GM19351 (cell line): ENCODE data around the gene FAM221A.
"Not testable (repeated sequence)": the region's sequence is repeated elsewhere in the genome, so short reads cannot be mapped to it uniquely, and the experiment has no call there.

ENCODE experiments used
- ATAC-seq: cut with Tn5 transposase; IDR thresholded peaks from one replicate; pipeline ENCODE4 v1.9.1; 2021; ENCODE audit warnings: mild to moderate bottlenecking, moderate library complexity; ENCODE audit not compliant: unreplicated experiment

FAM221A gene, protein sequence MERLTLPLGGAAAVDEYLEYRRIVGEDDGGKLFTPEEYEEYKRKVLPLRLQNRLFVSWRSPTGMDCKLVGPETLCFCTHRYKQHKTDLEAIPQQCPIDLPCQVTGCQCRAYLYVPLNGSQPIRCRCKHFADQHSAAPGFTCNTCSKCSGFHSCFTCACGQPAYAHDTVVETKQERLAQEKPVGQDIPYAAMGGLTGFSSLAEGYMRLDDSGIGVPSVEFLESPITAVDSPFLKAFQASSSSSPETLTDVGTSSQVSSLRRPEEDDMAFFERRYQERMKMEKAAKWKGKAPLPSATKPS

DNA sequence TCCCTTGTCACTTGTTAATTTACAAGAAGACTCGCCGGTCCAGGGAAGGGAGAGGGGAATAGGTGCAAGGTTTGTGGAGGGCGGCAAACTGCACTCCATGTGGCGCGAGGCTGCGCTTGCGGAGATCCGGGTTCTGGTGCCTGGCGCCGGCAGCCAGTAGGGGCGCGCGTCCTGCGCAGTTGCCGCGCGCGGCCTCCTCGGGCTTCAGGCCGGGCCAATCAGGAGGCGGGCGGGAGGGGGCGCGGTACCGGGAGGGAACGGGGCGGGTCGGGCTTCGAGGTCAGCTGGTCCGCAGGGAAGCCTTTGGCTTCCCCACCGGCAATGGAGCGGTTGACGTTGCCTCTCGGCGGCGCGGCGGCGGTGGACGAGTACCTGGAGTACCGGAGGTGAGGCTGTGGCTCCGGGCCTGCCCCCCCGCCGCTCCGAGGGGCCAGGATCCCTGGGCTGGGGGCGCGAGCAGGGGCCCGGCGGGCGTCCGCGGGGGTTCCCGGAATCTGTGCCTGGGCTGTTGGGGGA, at the start of gene FAM221A:
TSS of gene FAM221A (plus strand) at position 302 of the 516 bp plus-strand sequence. CDS start at position 322, 20 bp downstream.
- peak; percentile 98 for ATAC-seq

GRCh38 chr7:23633417-23633816, 46.6 kb upstream of the FAM221A start:
- ATAC-seq, result no peak

GRCh38 chr7:23645822-23646221, 34.2 kb upstream of the FAM221A start:
- no peak for ATAC-seq

GRCh38 chr7:23653942-23654341, 26.1 kb upstream of the FAM221A start:
- ATAC-seq, result no peak

GRCh38 chr7:23654508-23654907, 25.5 kb upstream of the FAM221A start:
- no peak for ATAC-seq

DNA sequence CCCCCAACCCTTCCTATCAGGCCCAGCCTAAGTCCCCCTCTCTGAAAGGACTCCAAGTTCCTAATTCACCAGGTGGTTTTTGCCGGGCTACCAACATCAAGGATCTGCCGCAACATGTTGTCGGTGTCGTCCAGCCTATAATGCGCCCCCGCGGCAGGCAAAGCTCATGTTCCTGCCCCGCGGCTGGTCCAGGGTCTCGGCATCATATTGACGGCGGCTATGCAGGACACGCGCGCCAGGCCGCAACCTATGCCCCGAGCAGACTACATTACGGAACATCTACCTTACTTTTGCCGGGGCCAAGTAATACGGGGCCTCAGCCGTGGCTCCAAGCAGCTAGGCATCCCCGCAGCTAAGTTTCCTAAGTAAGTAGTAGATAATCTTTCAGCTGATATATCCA, 24.6 kb upstream of the FAM221A start:
- ATAC-seq, result no peak

DNA sequence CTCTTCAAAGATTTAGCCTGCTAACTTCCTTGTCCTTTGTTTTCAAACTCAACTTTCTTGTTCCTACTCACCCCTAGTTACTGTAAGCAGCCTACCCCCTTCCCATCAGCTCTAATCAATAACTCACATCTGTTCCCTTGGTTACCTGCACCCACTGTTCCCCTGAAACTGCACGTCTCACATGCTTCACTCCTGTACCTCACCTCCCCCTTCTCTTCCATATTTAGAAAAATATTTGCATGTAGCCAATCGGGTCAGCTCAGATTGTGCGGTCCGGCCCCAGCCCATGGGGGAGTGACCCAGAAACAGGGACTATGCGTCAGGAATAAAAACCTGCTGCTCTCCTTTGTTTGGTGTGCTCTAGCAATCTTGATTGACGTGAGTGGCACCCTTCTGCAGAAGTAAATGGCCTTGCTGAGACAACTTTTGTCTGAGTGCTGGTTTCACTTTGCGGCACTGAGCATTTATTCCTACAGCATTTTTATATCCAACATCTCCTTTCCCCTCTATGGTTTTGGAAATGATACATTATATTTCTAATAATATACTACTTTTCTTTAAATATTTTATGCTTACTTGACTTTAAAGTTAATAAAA, 21.1 kb upstream of the FAM221A start:
- no peak for ATAC-seq

- no peak for ATAC-seq
Measured at GRCh38 chr7:23661385-23661784, 18.6 kb upstream of the FAM221A start.

DNA sequence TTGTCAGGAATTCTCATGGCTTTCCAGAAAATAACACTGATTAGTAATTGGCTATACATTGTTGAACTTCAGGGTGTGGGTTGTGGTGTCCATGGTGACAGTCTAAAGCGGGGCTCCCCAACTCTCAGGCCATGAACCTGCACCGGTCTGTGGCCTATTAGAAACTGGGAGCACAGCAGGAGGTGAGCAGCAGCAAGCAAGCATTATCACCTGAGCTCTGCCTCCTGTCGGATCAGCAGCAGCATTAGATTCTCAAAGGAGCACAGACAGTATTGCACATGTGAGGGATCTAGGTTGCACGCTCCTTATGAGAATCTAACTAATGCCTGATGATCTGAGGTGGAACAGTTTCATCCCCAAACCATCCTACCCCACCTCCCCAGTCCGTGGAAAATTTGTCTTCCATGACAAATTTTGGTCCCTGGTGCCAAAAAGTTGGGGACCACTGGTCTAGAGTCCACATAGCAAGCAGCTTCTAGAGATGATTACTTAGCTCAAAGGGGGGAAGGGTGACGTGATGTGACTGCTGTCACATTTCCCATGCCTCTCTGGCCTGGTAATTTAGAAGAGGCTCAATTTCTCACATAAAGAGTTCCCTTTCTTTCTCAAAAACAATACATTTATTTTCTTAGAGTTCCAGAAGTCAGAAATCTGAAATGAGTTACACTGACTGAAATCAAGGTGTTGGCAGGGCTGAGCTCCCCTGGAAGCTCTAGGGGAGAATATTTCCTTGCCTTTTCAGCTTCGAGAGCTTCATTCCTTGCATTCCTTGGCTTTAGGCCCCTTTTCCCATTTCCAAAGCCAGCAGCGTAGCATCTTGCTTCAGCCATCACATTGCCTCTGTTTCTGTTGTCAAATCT, 17.6 kb upstream of the FAM221A start:
- no peak for ATAC-seq

GRCh38 chr7:23662984-23663313, 17.1 kb upstream of the FAM221A start:
- ATAC-seq, result no peak

- no peak for ATAC-seq
Measured at GRCh38 chr7:23664122-23664521, 15.9 kb upstream of the FAM221A start.

DNA sequence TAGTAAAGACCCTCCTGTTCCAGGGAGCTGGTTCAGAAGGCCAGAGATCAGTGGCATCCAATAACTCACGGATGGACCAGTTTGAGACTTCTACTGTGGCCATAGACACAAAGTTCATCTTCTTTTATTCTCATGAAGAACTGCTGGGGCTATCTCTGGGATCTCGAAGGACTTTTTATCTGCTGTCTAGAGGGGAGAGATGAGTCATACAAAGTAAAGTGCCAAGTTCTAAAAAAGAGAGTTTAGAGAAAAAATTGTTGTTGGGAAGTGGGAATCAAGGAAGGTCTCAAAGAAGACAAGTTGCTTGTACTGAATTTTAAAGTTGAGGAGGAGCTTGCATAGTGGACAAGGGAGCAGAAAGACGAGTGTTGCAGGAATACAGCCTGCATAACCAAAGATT, 8.0 kb upstream of the FAM221A start:
- no peak for ATAC-seq

DNA sequence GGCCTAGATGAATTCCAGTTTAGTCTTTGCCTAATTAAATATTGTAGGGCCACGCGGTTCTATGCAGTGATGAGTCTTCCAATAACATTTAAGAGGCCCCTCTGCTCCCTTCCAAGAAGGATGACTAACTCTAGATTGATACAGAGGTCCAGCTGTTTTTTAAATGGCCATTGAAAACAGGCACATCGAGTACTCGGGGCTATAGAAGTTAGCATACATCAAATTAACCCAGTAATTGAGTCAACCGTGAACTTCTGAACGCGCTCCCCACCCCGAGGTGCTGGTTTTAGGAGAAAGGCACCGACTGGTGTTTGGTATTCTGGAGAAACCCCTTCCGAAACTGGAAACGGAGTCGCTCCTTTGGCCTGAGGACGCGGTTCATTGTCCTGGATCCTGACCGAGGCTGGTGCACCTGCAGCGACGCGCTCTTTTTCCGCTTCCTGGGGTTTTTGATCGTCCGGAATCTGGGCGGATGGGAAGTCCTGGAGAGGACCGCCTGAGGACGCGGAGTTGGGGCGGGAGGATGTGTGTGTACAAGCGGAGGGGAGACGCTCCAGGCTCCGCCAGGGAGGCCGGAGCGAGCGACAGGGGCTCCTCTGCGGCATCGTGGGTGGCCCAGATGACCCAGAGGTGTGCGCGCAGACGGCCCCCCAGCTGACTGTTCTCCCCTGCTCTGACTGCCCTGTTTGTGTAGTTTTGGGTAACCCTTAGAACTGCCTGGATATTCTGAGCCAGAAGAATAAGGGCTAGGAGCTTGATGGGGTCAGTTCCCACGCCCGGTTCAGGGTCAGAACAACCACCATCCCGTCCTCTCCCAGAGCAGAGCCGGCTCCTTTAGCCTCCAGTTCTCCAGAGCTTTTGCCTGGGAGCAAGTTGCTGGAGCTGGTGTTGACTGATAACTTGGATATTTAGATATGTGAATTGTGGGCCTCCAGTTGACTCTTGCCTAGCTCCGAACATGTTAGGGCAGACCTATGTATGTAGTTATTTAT, 711 bp downstream of the FAM221A start:
- no peak for ATAC-seq

DNA sequence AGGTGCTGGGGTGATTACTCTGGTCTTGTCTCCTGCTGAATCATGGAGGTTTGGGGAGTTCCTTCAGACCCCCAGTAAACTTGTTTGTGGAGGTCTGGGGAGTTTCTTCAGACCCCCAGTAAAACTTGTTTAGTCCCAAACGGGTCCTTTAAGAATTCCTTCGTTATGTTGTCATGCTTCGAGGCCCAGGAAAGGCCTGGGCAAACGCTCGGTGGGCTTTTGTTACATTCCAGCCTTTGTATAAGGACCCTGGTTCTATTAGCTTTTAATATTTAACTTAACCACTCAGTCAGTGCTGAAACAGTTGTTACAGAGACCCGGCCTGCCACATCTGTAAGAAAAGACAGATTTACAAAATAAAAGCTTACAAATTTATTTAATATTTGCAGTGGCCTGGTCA, 4.0 kb downstream of the FAM221A start:
- not testable (repeated sequence) for ATAC-seq

DNA sequence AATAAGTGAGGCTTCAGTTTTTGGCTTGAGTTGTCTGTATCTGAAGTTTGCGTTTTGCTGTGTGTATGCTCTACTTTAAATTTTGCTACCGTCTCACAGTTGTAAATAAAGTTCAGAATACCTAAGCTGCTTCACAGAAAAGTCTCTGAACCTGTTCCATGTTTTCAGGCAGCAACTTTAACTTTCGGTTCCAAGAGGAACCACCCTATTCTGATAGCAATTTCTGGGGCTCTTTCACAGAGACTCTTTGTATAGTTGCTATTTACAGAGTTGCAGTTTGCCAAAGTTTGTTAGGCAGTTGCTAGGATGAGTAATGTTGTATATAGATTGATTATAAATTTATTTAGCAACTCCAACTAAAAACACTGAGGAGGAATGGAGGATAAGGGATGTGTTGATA, 5.7 kb downstream of the FAM221A start:
- no peak for ATAC-seq

- ATAC-seq, result no peak
Measured at GRCh38 chr7:23687011-23687410, 7.0 kb downstream of the FAM221A start.

DNA sequence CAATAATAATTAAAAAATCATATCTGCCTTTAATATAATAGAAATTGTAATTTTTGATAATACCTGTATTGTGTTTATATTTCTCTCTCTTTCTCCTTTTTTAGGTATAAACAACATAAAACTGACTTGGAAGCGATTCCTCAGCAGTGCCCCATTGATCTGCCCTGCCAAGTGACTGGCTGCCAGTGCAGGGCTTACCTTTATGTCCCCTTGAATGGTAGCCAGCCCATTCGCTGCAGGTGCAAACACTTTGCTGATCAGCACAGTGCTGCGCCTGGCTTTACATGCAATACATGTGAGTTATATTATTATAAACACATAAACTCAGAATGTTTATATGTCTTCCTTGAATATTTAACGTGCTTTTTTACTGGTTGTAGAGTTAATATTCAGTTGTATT, 9.2 kb downstream of the FAM221A start:
- ATAC-seq, result no peak

DNA sequence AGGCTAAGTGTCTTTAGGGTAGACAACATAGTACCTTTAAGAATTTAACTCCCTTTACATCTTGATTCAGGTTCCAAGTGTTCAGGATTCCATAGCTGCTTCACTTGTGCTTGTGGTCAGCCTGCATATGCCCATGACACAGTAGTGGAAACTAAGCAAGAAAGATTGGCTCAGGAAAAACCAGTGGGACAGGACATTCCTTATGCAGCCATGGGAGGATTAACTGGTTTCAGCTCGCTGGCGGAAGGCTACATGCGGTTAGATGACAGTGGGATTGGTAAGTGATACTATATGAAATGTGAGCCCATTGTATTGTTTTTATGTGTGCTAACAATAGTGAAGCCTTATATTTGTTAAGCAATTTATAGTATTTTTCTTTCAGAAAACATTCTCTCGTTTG, 11.3 kb downstream of the FAM221A start:
- ATAC-seq, result no peak

GRCh38 chr7:23693224-23693623, 13.2 kb downstream of the FAM221A start:
- ATAC-seq, result no peak

- peak; percentile 85 for ATAC-seq
Measured at GRCh38 chr7:23696916-23697441, 17.0 kb downstream of the FAM221A start.
